Stromal cell of bone marrow (primary cell): ENCODE results near the gene NRARP.

Source experiments
- DNase-seq: peaks from one replicate; pipeline ENCODE4 v3.0.0-alpha.2; 2012; ENCODE audit warnings: low read depth

Gene NRARP

GRCh38 chr9:137256856-137257255 is 45.2 kb downstream of the NRARP start:
- no peak for DNase-seq

GRCh38 chr9:137256362-137256761 is 45.7 kb downstream of the NRARP start:
- DNase-seq, result no peak

GRCh38 chr9:137255448-137256114 is 46.5 kb downstream of the NRARP start:
- no peak for DNase-seq

GRCh38 chr9:137254624-137255447 is 47.2 kb downstream of the NRARP start, which contains the start of gene NELFB:
Gene NELFB (plus strand): TSS chr9:137255327.
- peak; percentile 74 for DNase-seq

- no peak for DNase-seq
Measured at GRCh38 chr9:137253717-137254623, 48.1 kb downstream of the NRARP start.

DNA sequence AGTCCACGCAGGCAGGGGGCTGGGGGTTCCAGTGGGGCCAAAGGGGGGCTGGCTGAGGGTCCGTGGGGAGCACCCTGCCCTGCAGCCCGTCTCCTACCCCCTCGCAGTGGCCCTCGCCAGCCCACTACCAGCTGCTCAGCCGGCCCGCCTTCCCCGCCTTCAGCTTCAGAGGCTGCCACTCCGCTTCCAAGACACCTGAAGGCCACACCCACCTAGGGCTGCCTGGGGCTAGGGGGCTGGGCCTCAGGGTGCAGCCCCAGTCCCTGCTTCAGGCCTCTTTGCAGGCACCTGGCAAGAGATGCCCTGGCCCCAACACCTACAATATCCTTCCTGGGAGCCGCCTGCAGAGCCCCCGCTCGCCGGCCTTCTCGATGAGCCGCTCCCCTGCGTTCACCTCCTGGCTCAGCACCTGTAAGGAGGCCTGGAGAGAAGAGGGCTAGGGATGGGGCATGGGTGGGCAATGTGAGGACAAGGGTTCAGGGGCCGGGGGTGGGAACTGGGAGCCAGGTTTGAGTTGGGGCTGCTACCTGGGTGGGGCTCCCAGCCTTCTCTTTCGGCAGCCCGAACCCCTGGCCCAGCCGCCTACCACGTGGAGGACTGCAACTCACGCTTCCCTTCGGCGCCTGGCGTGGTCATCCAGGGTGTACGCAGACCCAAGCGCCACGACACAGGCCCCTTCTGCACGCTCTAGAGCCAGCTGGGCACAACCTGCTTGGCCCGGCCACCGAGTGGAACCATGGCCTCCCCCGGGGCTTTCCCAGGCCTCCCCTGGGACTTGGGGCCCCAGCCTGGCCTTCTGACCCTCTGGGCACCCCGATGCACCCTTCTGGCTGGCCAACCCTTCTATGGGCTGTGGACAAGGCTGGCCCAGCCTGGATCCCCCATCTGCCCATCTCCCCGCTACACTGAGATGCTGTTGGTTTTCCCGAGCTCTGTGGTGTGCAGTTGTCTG is 49.2 kb downstream of the NRARP start:
- no peak for DNase-seq

DNA sequence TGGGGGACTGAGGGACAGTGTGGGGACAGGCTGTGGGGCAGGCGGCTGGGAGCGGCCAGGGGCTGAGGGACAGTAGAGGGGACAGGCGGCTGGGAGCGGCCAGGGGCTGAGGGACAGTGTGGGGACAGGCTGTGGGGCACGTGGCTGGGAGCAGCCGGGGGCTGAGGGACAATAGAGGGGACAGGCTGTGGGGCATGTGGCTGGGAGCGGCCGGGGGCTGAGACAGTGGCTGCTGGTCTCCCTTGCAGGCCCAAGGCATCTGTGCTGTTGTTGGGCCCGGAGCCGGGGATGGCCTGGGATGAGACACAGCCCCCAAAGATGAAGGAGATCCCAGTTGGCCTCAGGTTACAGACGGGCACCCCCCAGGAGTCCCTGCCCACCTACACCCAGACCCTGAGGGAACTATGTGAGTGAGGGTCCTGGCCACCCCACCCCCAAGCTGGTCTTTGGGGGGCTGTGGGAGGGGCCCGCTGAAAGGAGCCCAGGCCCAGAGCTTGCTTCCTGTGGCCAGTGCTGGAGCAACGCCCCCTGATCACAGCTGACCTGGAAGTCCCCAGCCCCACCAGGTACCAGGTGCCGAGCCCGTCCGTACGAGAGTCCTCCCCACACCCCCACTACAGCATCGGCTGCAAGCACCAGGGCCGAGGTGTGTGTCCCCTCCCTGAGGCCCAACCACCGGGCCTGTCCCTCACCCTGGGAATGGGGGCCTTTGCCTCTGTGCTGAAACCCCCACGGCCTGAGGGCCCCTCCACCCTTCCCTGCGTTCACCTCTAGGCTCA is 50.4 kb downstream of the NRARP start:
- no peak for DNase-seq

DNA sequence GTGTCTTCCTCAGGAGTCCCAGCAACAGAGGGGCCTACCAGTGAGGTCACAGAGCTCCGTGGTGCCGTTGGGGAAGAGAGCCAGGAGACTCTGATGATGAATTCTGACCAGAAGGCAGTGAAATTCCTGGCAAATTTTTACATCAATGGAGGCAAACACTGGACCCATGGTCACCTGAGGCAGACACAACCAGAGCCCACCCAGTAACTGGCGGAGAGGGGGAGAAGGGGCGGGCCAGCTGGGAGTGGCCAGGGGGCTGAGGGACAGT is 50.9 kb downstream of the NRARP start, which contains the start of gene STPG3:
Gene STPG3 (plus strand): TSS at position 93 of the 268 bp plus-strand sequence. CDS start 1 bp downstream, at position 94.
- no peak for DNase-seq

DNA sequence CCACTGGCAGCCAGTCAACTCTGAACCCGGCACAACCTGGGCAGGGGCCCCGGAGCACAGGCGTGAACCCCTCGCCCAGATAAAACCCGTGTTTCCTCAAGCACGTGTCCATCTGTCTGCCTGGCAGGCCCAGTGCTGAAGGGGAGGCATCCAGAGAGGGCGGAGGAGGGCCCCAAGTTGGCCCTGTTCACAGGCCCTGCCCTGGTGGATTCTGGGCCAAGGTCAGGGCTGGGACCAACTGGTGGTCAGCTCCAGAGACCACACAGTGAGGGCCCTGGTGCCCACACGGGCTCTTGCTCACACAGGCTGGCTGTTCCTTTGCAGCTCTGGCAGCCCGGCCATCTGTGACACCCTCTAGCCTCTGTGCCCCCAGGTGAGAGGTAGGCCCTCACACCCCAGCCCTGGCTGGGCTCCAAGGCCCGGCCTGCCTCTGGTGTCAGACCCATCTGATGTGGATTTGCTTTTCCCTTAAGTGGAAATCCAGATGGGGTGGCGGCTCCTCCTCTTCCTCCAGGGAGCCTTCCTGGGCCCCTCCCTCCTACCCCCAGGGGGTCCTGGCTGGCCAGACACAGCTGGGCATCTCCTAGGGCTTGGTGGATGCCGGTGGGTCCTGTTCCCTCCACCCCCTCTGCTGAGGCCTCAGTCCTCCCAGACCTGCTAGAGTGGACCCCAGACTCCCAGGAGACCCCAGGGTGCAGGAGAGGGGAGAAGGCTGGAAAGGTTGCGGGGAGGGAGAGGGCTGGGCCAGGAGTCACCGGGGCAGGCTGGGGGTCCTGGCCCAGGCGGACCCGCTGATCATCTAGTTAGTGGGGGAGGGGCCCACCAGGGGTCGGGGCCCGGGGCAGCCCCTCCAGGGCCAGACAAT is 51.5 kb downstream of the NRARP start:
- no peak for DNase-seq
